Nephron (organoid): ENCODE results near the gene PDCD1LG2.
A peak's percentile ranks its signal among the peaks of the same experiment; 100 is the strongest.

Experiments used
- H3K27ac Mint-ChIP-seq, 3 experiments: 2 replicates each; pipeline ENCODE4 v1.8.0; 2020; ENCODE audit warnings: mixed read lengths in 3 of 3, mild to moderate bottlenecking in 2 of 3, moderate library complexity in 1 of 3
- H3K27me3 Mint-ChIP-seq: 2 replicates; pipeline ENCODE4 v1.8.0; 2021; ENCODE audit warnings: low read depth, mild to moderate bottlenecking, moderate library complexity, mixed read lengths
- H3K36me3 Mint-ChIP-seq: 2 replicates; pipeline ENCODE4 v1.8.0; 2020; ENCODE audit warnings: low read depth, mixed read lengths
- H3K4me1 Mint-ChIP-seq: 2 replicates; pipeline ENCODE4 v1.8.0; 2020; ENCODE audit warnings: mixed read lengths
- H3K4me3 Mint-ChIP-seq, 3 experiments: 2 replicates each; pipeline ENCODE4 v1.8.0; 2020; ENCODE audit warnings: mild to moderate bottlenecking in 3 of 3, mixed read lengths in 3 of 3, moderate library complexity in 2 of 3
- H3K9me3 Mint-ChIP-seq: 2 replicates; pipeline ENCODE4 v1.8.0; 2020; ENCODE audit warnings: mixed read lengths
- CTCF ChIP-seq, 3 experiments: fragments of 200-600 bp; sonication (generic); IDR thresholded peaks; one replicate each; pipeline ENCODE4 v1.5.0; 2021; ENCODE audit warnings: antibody characterized with exemption in 3 of 3; ENCODE audit not compliant: unreplicated experiment in 3 of 3

Gene PDCD1LG2

GRCh38 chr9:5592231-5592630 lies 81.9 kb downstream of the PDCD1LG2 start:
- TF ChIP-seq CTCF (IDR thresholded peaks at IDR 0.05; ENCODE audit: unreplicated experiment in 3 of 3): no peak
- Mint-ChIP-seq H3K9me3 (no peaks in the 10 kb centered on the region), H3K27ac (no peak overlapping the region), H3K4me1 (peaks cover 13% of the 10 kb centered on the region), H3K4me3 (no peak overlapping the region), H3K36me3 (no peaks in the 10 kb centered on the region), H3K27me3 (no peaks in the 10 kb centered on the region)

- Mint-ChIP-seq H3K9me3 (no peaks in the 10 kb centered on the region), H3K27ac (no peak overlapping the region), H3K36me3 (no peaks in the 10 kb centered on the region), H3K27me3 (no peaks in the 10 kb centered on the region), H3K4me3 (no peak overlapping the region), H3K4me1 (peaks cover 13% of the 10 kb centered on the region)
- TF ChIP-seq CTCF (IDR thresholded peaks at IDR 0.05; ENCODE audit: unreplicated experiment in 3 of 3): no peak
These were observed 82.6 kb downstream of the PDCD1LG2 start for GRCh38 chr9:5592904-5593303.

GRCh38 chr9:5593904-5594303 lies 83.6 kb downstream of the PDCD1LG2 start:
- no peaks in the 10 kb centered on the region for H3K9me3 Mint-ChIP-seq
- H3K36me3 Mint-ChIP-seq: no peaks in the 10 kb centered on the region
- no peak overlapping the region for H3K27ac Mint-ChIP-seq
- H3K4me3 Mint-ChIP-seq: no peak overlapping the region
- H3K27me3 Mint-ChIP-seq: no peaks in the 10 kb centered on the region
- H3K4me1 Mint-ChIP-seq: peaks cover 13% of the 10 kb centered on the region
- no peak for TF ChIP-seq CTCF (IDR thresholded peaks at IDR 0.05; ENCODE audit: unreplicated experiment in 3 of 3)

- TF ChIP-seq CTCF (IDR thresholded peaks at IDR 0.05; ENCODE audit: unreplicated experiment in 3 of 3): no peak
- H3K27ac Mint-ChIP-seq: peak overlapping the region; percentile 36 to 62 (median 58)
- no peak overlapping the region for H3K4me3 Mint-ChIP-seq
- H3K4me1 Mint-ChIP-seq: peaks cover 13% of the 10 kb centered on the region
- H3K9me3 Mint-ChIP-seq: no peaks in the 10 kb centered on the region
- no peaks in the 10 kb centered on the region for H3K36me3 Mint-ChIP-seq
- no peaks in the 10 kb centered on the region for H3K27me3 Mint-ChIP-seq
These were observed 85.8 kb downstream of the PDCD1LG2 start for GRCh38 chr9:5596173-5596572.

- Mint-ChIP-seq H3K36me3 (peaks cover 4% of the 10 kb centered on the region), H3K4me1 (no peaks in the 10 kb centered on the region), H3K4me3 (no peak overlapping the region), H3K27ac (no peak overlapping the region), H3K9me3 (peaks cover 2% of the 10 kb centered on the region), H3K27me3 (no peaks in the 10 kb centered on the region)
- TF ChIP-seq CTCF (IDR thresholded peaks at IDR 0.05; ENCODE audit: unreplicated experiment in 3 of 3): no peak
These were observed 98.2 kb downstream of the PDCD1LG2 start for GRCh38 chr9:5608298-5609225.

- H3K4me1 Mint-ChIP-seq: no peaks in the 10 kb centered on the region
- no peaks in the 10 kb centered on the region for H3K27me3 Mint-ChIP-seq
These were observed 98.9 kb downstream of the PDCD1LG2 start for GRCh38 chr9:5609226-5609596.

More at GRCh38 chr9:5609226-5609596, 98.9 kb downstream of the PDCD1LG2 start:
- H3K36me3 Mint-ChIP-seq: peaks cover 4% of the 10 kb centered on the region
- no peak overlapping the region for H3K4me3 Mint-ChIP-seq
- no peak overlapping the region for H3K27ac Mint-ChIP-seq
- H3K9me3 Mint-ChIP-seq: peaks cover 2% of the 10 kb centered on the region
- no peak for TF ChIP-seq CTCF (IDR thresholded peaks at IDR 0.05; ENCODE audit: unreplicated experiment in 3 of 3)
